AG04449 (cell line): ENCODE results near the gene IL7R.

Experiments
- CTCF ChIA-PET: fragments of 350-600 bp; formaldehyde crosslinking; extraction: SDS; loops from one replicate; lab custom pipeline; 2021; ENCODE audit warnings: antibody characterized with exemption; lab: Yijun Ruan, JAX
- POLR2A ChIA-PET: fragments of 400-600, 350-600 bp; formaldehyde crosslinking; extraction: SDS; loops from one replicate; lab custom pipeline; 2020; ENCODE audit warnings: antibody characterized with exemption, inconsistent platforms; lab: Yijun Ruan, JAX
- DNase-seq: peaks from one replicate; pipeline ENCODE4 v3.0.0-alpha.2; 2010; ENCODE audit warnings: low read depth, low spot score
- H3K4me3 ChIP-seq: 2 replicates; pipeline ENCODE4 v1.5.1; 2011; ENCODE audit warnings: low read depth, mild to moderate bottlenecking, control low read depth, low read length
- CTCF ChIP-seq: IDR thresholded peaks from one replicate; pipeline ENCODE4 v1.5.1; 2011; ENCODE audit warnings: mild to moderate bottlenecking, moderate library complexity, low read length, control low read depth, inconsistent platforms; ENCODE audit not compliant: insufficient read depth; ENCODE audit errors: missing control alignments

The IL7R gene

DNA sequence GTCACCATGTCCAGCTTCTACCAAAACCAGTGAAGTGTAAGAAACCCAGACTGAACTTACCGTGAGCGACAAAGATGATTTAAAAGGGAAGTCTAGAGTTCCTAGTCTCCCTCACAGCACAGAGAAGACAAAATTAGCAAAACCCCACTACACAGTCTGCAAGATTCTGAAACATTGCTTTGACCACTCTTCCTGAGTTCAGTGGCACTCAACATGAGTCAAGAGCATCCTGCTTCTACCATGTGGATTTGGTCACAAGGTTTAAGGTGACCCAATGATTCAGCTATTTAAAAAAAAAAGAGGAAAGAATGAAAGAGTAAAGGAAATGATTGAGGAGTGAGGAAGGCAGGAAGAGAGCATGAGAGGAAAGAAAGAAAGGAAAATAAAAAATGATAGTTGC, 19.8 kb downstream of the IL7R start:
- TF ChIP-seq CTCF = no peak
- DNase-seq = no peak
- no peak overlapping the region for H3K4me3 ChIP-seq
- ChIA-PET POLR2A (no interaction called here), CTCF (interaction anchor here (1.3 to 1.6 kb wide), 2 partner anchors 10 to 13 kb away, joined by 3 to 4 read pairs; no protein-coding TSS in a partner anchor)

- no peak for DNase-seq
- CTCF ChIA-PET = interaction anchor here (1.3 kb wide), 1 partner anchor 14 kb away, joined by 4 read pairs; no protein-coding TSS in a partner anchor
- no peak for TF ChIP-seq CTCF
- POLR2A ChIA-PET = no interaction called here
- no peak overlapping the region for H3K4me3 ChIP-seq
These were observed 20.2 kb downstream of the IL7R start for GRCh38 chr5:35876922-35877321.

- CTCF ChIA-PET = no interaction called here
- DNase-seq = no peak
- POLR2A ChIA-PET = no interaction called here
- H3K4me3 ChIP-seq = no peak overlapping the region
- TF ChIP-seq CTCF = no peak
These were observed 21.0 kb downstream of the IL7R start for GRCh38 chr5:35877655-35878054.

DNA sequence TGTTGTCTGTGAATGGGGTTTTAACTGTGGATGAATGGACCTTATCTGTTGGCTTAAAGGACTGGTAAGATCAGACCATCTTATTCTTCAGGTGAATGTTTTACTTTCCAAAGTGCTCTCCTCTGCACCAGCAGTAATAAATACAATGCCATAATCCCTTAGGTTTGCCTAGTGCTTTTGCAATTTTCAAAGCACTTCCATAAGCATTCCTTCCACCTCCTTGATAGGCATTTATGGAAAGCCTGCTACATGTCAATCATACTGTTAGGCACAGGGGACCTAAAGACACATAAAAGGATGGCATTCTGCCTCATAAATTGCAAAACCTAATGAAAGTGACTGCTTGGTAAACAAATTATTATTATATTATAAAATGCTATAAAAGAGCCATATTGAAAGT, 21.4 kb downstream of the IL7R start:
- no peak for TF ChIP-seq CTCF
- DNase-seq = no peak
- no peak overlapping the region for H3K4me3 ChIP-seq
- POLR2A ChIA-PET = no interaction called here
- CTCF ChIA-PET = no interaction called here

- H3K4me3 ChIP-seq = no peak overlapping the region
- no peak for DNase-seq
- CTCF ChIA-PET = no interaction called here
- POLR2A ChIA-PET = interaction anchor here (0.7 kb wide), 1 partner anchor 223 kb away, joined by 5 read pairs; no protein-coding TSS in a partner anchor
- TF ChIP-seq CTCF = no peak
These were observed 22.4 kb downstream of the IL7R start for GRCh38 chr5:35879096-35879495.

DNA sequence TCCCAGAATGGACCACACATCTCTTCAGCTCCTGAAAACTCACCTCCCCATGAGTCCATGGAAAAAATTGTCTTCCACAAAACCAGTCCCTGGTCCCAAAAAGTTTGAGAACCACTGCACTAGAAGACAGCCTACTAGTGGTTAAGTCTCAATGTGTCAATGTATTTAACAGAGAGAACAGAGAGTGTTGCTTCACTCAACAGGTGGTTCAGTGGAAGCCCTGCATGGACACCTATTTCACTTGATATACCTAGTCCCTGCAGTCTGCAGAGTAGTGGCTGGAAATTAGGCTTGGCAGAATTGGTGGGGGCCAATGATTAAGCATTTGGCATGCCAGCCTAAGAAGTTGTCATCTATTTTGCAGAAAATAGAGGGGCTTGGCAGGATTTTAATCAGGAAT, 23.0 kb downstream of the IL7R start:
- no peak overlapping the region for H3K4me3 ChIP-seq
- POLR2A ChIA-PET = interaction anchor here (0.7 kb wide), 1 partner anchor 223 kb away, joined by 5 read pairs; no protein-coding TSS in a partner anchor
- CTCF ChIA-PET = interaction anchor here (1.1 kb wide), 1 partner anchor 101 kb away, joined by 5 read pairs; no protein-coding TSS in a partner anchor
- TF ChIP-seq CTCF = no peak
- DNase-seq = no peak
